Activated CD8-positive, alpha-beta T cell treated with anti-CD3 and anti-CD28 coated beads for 36 hours (primary cell): ENCODE measurements around the gene ZNF710. TPM values are rescaled to one million over a fixed set of nuclear protein-coding genes. Genes with fewer than 3 reads are reported as not detected.

Source experiments
- ATAC-seq: fragments of 200-7000 bp; cut with Tn5 transposase; one replicate; pipeline ENCODE4 v1.10.0; 2021; ENCODE audit warnings: mild to moderate bottlenecking, moderate library complexity
- CTCF ChIA-PET: fragments of 350-600 bp; sonication (Branson Sonifier 250); formaldehyde crosslinking; loops from one replicate; lab custom pipeline; 2021; ENCODE audit warnings: antibody characterized with exemption; lab: Charles Lee
- POLR2A ChIA-PET: fragments of 350-600 bp; sonication (Branson Sonifier 250); formaldehyde crosslinking; loops from one replicate; lab custom pipeline; 2021; ENCODE audit warnings: antibody characterized with exemption; lab: Charles Lee
- DNase-seq: peaks from one replicate; pipeline ENCODE4 v3.0.0-alpha.2; 2020
- H3K27ac Mint-ChIP-seq: one replicate; pipeline ENCODE4 v1.8.0; 2021; ENCODE audit warnings: mild to moderate bottlenecking, mixed read lengths
- H3K27me3 Mint-ChIP-seq: one replicate; pipeline ENCODE4 v1.8.0; 2021; ENCODE audit warnings: mixed read lengths
- H3K36me3 Mint-ChIP-seq: one replicate; pipeline ENCODE4 v1.8.0; 2021; ENCODE audit warnings: low read depth, mixed read lengths
- H3K4me1 Mint-ChIP-seq: one replicate; pipeline ENCODE4 v1.8.0; 2021; ENCODE audit warnings: low read depth, mixed read lengths
- H3K4me3 Mint-ChIP-seq: one replicate; pipeline ENCODE4 v1.8.0; 2021; ENCODE audit warnings: mild to moderate bottlenecking, moderate library complexity, mixed read lengths
- H3K9me3 Mint-ChIP-seq: one replicate; pipeline ENCODE4 v1.8.0; 2021; ENCODE audit warnings: mixed read lengths
- CTCF ChIP-seq: fragments of 200-600 bp; IDR thresholded peaks from one replicate; pipeline ENCODE4 v1.8.0; 2022; ENCODE audit warnings: antibody characterized with exemption, mild to moderate bottlenecking
- intact Hi-C: fragments of 100-400 bp; cut with micrococcal nuclease; formaldehyde crosslinking; loops from one replicate; pipeline ENCODE4 v1.10.0; 2022
- microRNA-seq: library from miRNA; unstranded; fragments of <30 nt; microRNA quantifications from one replicate; pipeline ENCODE4 v1.2.0, GENCODE V29; 2022; ENCODE audit warnings: borderline microRNAs expressed, borderline replicate concordance
- total RNA-seq, 2 experiments: library from RNA; stranded (reverse); gene quantifications; one replicate each; pipeline ENCODE4 v1.2.3, GENCODE V29; 2021

Gene ZNF710
- total RNA-seq, 2 experiments from 2014 or later: 15.2 to 17.2 TPM

- intact Hi-C loops: no loop called here
- Mint-ChIP-seq H3K27ac (no peak overlapping the region), H3K27me3 (peaks cover 5% of the 10 kb centered on the region), H3K36me3 (no peaks in the 10 kb centered on the region), H3K9me3 (no peaks in the 10 kb centered on the region), H3K4me1 (no peaks in the 10 kb centered on the region), H3K4me3 (no peak overlapping the region)
- ATAC-seq: no peak
- ChIA-PET CTCF (no interaction called here), POLR2A (no interaction called here)
- no peak for DNase-seq
- no peak for TF ChIP-seq CTCF
Measured at GRCh38 chr15:90124507-90124906, 123.4 kb downstream of the ZNF710 start.

GRCh38 chr15:90126022-90126421 is 124.9 kb downstream of the ZNF710 start:
- no peak overlapping the region for H3K27ac Mint-ChIP-seq
- no peaks in the 10 kb centered on the region for H3K4me1 Mint-ChIP-seq
- ATAC-seq (no peak), DNase-seq (no peak)
- H3K27me3 Mint-ChIP-seq: peaks cover 5% of the 10 kb centered on the region
- H3K36me3 Mint-ChIP-seq: no peaks in the 10 kb centered on the region
- H3K4me3 Mint-ChIP-seq: no peak overlapping the region
- intact Hi-C loops: no loop called here
- H3K9me3 Mint-ChIP-seq: no peaks in the 10 kb centered on the region
- ChIA-PET POLR2A (no interaction called here), CTCF (no interaction called here)
- no peak for TF ChIP-seq CTCF

GRCh38 chr15:90126596-90127435 is 125.7 kb downstream of the ZNF710 start:
- Mint-ChIP-seq H3K27ac (no peak overlapping the region), H3K4me3 (no peak overlapping the region), H3K9me3 (no peaks in the 10 kb centered on the region), H3K27me3 (peaks cover 5% of the 10 kb centered on the region), H3K4me1 (no peaks in the 10 kb centered on the region), H3K36me3 (no peaks in the 10 kb centered on the region)
- no peak for DNase-seq
- CTCF ChIA-PET: no interaction called here
- no peak for TF ChIP-seq CTCF
- intact Hi-C loops: no loop called here
- ATAC-seq: no peak
- POLR2A ChIA-PET: no interaction called here

- ATAC-seq (no peak), DNase-seq (no peak)
- intact Hi-C loops: no loop called here
- no peak overlapping the region for H3K27ac Mint-ChIP-seq
- POLR2A ChIA-PET: no interaction called here
- H3K4me3 Mint-ChIP-seq: no peak overlapping the region
- no peak for TF ChIP-seq CTCF
- no peaks in the 10 kb centered on the region for H3K4me1 Mint-ChIP-seq
- no peaks in the 10 kb centered on the region for H3K9me3 Mint-ChIP-seq
- CTCF ChIA-PET: interaction anchor here (1.1 kb wide), 1 partner anchor 13 kb away, joined by 3 read pairs; no protein-coding TSS in a partner anchor
- no peaks in the 10 kb centered on the region for H3K36me3 Mint-ChIP-seq
- peaks cover 5% of the 10 kb centered on the region for H3K27me3 Mint-ChIP-seq
Measured at GRCh38 chr15:90130291-90130690, 129.2 kb downstream of the ZNF710 start.

Small RNAs within 50 kb of the gene (microRNA-seq; reads per million reads assigned to microRNA genes)
- 0.91 reads per million for gene MIR3174

Other genes with a start within 250 kb of the ZNF710 start
- not detected for gene MESP2, start 225.0 kb upstream of the ZNF710 start, total RNA-seq
- gene ANPEP, start 186.5 kb upstream of the ZNF710 start, total RNA-seq: not detected
- 10 to 100 TPM; 20.3 to 23.0 TPM for gene AP3S2, start 107.3 kb upstream of the ZNF710 start, total RNA-seq
- gene ARPIN, start 88.4 kb upstream of the ZNF710 start, total RNA-seq: not detected
- gene IDH2, start 101.1 kb downstream of the ZNF710 start, total RNA-seq: 100 to 1,000 TPM; 171 to 180 TPM
- gene SEMA4B, start 200.0 kb downstream of the ZNF710 start, total RNA-seq: 1 to 10 TPM; 5.3 to 6.2 TPM
- 100 to 1,000 TPM; 151 to 154 TPM for gene CIB1, start 232.6 kb downstream of the ZNF710 start, total RNA-seq
- 1 to 10 TPM; 5.2 to 6.4 TPM for gene GDPGP1, start 232.9 kb downstream of the ZNF710 start, total RNA-seq
- 1 to 10 TPM in 1 of 2 experiments, under 1 TPM in 1; 0.20 to 1.1 TPM for gene TTLL13, start 248.2 kb downstream of the ZNF710 start, total RNA-seq